Measurements from ENCODE around the gene RNF31. TPM values are rescaled to one million over a fixed set of nuclear protein-coding genes. Genes with fewer than 3 reads are reported as not detected.
"Not testable (repeated sequence)": the region's sequence is repeated elsewhere in the genome, so short reads cannot be mapped to it uniquely, and the experiment has no call there.

The RNF31 gene
- total RNA-seq, 2 experiments from 2014 or later: 46.0 to 57.8 TPM

- no peak overlapping the region for H3K27ac ChIP-seq (ENCODE audit: low read depth in 1 of 2, low read length in 2 of 2)
- H3K4me1 ChIP-seq (ENCODE audit: insufficient read depth, low read length): no peaks in the 10 kb centered on the region
- ATAC-seq (ENCODE audit: poor library complexity) (no peak), DNase-seq (no peak)
- H3K27me3 ChIP-seq (ENCODE audit: control insufficient read depth in 1 of 2, insufficient read depth in 2 of 2, low read length in 2 of 2): no peaks in the 10 kb centered on the region
- no peaks in the 10 kb centered on the region for H3K9me3 ChIP-seq (ENCODE audit: control insufficient read depth in 1 of 2, insufficient read depth in 1 of 2, low read length in 2 of 2)
- H3K4me3 ChIP-seq (ENCODE audit: low read length): no peak overlapping the region
- no peaks in the 10 kb centered on the region for H3K27me3 Mint-ChIP-seq
- TF ChIP-seq, protein P1, sequence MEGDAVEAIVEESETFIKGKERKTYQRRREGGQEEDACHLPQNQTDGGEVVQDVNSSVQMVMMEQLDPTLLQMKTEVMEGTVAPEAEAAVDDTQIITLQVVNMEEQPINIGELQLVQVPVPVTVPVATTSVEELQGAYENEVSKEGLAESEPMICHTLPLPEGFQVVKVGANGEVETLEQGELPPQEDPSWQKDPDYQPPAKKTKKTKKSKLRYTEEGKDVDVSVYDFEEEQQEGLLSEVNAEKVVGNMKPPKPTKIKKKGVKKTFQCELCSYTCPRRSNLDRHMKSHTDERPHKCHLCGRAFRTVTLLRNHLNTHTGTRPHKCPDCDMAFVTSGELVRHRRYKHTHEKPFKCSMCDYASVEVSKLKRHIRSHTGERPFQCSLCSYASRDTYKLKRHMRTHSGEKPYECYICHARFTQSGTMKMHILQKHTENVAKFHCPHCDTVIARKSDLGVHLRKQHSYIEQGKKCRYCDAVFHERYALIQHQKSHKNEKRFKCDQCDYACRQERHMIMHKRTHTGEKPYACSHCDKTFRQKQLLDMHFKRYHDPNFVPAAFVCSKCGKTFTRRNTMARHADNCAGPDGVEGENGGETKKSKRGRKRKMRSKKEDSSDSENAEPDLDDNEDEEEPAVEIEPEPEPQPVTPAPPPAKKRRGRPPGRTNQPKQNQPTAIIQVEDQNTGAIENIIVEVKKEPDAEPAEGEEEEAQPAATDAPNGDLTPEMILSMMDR (IDR thresholded peaks at IDR 0.05): no peak
- ChIA-PET CTCF (interaction anchor here (1.3 kb wide), 1 partner anchor 12 kb away, joined by 6 read pairs; no protein-coding TSS in a partner anchor), POLR2A (interaction anchor here (1.3 to 1.7 kb wide), 2 partner anchors 12 kb away, joined by 3 to 5 read pairs; partner anchors contain the start of genes DCAF11 and NRL)
- no peaks in the 10 kb centered on the region for H3K9me3 Mint-ChIP-seq
- H3K4me3 Mint-ChIP-seq: no peak overlapping the region
- no peaks in the 10 kb centered on the region for H3K4me1 Mint-ChIP-seq (ENCODE audit: low read depth)
- H3K36me3 Mint-ChIP-seq (ENCODE audit: low read depth): peaks cover 41% of the 10 kb centered on the region
- intact Hi-C loops (cut with DNase I, micrococcal nuclease): loop anchor here in 1 of 2 experiments (5.0 kb wide), 1 partner anchor 470 kb away; no protein-coding TSS in a partner anchor
- peaks cover 53% of the 10 kb centered on the region for H3K36me3 ChIP-seq (ENCODE audit: insufficient read depth, low read length)
- H3K27ac Mint-ChIP-seq: no peak overlapping the region
These were observed 44.8 kb upstream of the RNF31 start for GRCh38 chr14:24102357-24103048.

DNA sequence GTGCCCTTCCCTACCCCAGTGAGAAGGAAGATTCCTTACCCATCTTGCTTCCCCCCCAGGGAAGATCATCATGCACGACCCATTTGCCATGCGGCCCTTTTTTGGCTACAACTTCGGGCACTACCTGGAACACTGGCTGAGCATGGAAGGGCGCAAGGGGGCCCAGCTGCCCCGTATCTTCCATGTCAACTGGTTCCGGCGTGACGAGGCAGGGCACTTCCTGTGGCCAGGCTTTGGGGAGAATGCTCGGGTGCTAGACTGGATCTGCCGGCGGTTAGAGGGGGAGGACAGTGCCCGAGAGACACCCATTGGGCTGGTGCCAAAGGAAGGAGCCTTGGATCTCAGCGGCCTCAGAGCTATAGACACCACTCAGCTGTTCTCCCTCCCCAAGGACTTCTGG is 43.8 kb upstream of the RNF31 start:
- POLR2A ChIA-PET: interaction anchor here (1.7 to 2.2 kb wide), 2 partner anchors 11 kb away, joined by 5 to 14 read pairs; partner anchors contain the start of genes DCAF11 and NRL
- H3K4me1 ChIP-seq (ENCODE audit: insufficient read depth, low read length): peaks cover 3% of the 10 kb centered on the region
- no peak overlapping the region for H3K27ac Mint-ChIP-seq
- TF ChIP-seq, protein P1 (IDR thresholded peaks at IDR 0.05): no peak
- peaks cover 2% of the 10 kb centered on the region for H3K4me1 Mint-ChIP-seq (ENCODE audit: low read depth)
- H3K36me3 ChIP-seq (ENCODE audit: insufficient read depth, low read length): peaks cover 49% of the 10 kb centered on the region
- CTCF ChIA-PET: interaction anchor here (1.4 kb wide), 1 partner anchor 13 kb away, joined by 4 read pairs; no protein-coding TSS in a partner anchor
- no peaks in the 10 kb centered on the region for H3K27me3 ChIP-seq (ENCODE audit: control insufficient read depth in 1 of 2, insufficient read depth in 2 of 2, low read length in 2 of 2)
- H3K27me3 Mint-ChIP-seq: no peaks in the 10 kb centered on the region
- intact Hi-C loops (cut with DNase I, micrococcal nuclease): loop anchor here in 1 of 2 experiments (5.0 kb wide), 1 partner anchor 471 kb away; no protein-coding TSS in a partner anchor
- H3K27ac ChIP-seq (ENCODE audit: low read depth in 1 of 2, low read length in 2 of 2): no peak overlapping the region
- no peak for ATAC-seq (ENCODE audit: poor library complexity)
- no peak for DNase-seq
- H3K9me3 Mint-ChIP-seq: no peaks in the 10 kb centered on the region
- peaks cover 41% of the 10 kb centered on the region for H3K36me3 Mint-ChIP-seq (ENCODE audit: low read depth)
- no peaks in the 10 kb centered on the region for H3K9me3 ChIP-seq (ENCODE audit: control insufficient read depth in 1 of 2, insufficient read depth in 1 of 2, low read length in 2 of 2)
- H3K4me3 Mint-ChIP-seq: no peak overlapping the region
- no peak overlapping the region for H3K4me3 ChIP-seq (ENCODE audit: low read length)

GRCh38 chr14:24105609-24106239 is 41.6 kb upstream of the RNF31 start:
- intact Hi-C loops (cut with DNase I, micrococcal nuclease): loop anchor here in 1 of 2 experiments (5.0 kb wide), 1 partner anchor 118 kb away; the partner anchor contains the start of gene DHRS4L2
- H3K4me3 ChIP-seq (ENCODE audit: low read length); ATAC-seq (ENCODE audit: poor library complexity); H3K4me1 Mint-ChIP-seq (ENCODE audit: low read depth); H3K9me3 ChIP-seq (ENCODE audit: control insufficient read depth in 1 of 2, insufficient read depth in 1 of 2, low read length in 2 of 2); H3K4me3 Mint-ChIP-seq; H3K27me3 Mint-ChIP-seq; H3K27me3 ChIP-seq (ENCODE audit: control insufficient read depth in 1 of 2, insufficient read depth in 2 of 2, low read length in 2 of 2); DNase-seq; H3K9me3 Mint-ChIP-seq; H3K27ac ChIP-seq (ENCODE audit: low read depth in 1 of 2, low read length in 2 of 2): not testable (repeated sequence)
- Histone ChIP-seq H3K36me3 (ENCODE audit: insufficient read depth, low read length) (peaks cover 28% of the 10 kb centered on the region), H3K4me1 (ENCODE audit: insufficient read depth, low read length) (peaks cover 15% of the 10 kb centered on the region)
- Mint-ChIP-seq H3K36me3 (ENCODE audit: low read depth) (peaks cover 29% of the 10 kb centered on the region), H3K27ac (peak overlapping the region; percentile 56)
- CTCF ChIA-PET: interaction anchor here (1.7 kb wide), 1 partner anchor 69 kb away, joined by 3 read pairs; no protein-coding TSS in a partner anchor
- POLR2A ChIA-PET: interaction anchor here (1.0 to 2.2 kb wide), 6 partner anchors 9 to 496 kb away, joined by 3 to 14 read pairs (median 3); partner anchors contain the start of genes DCAF11 and NRL
